ENCODE results near the gene ADGRB2. TPM values are rescaled to one million over a fixed set of nuclear protein-coding genes. Genes with fewer than 3 reads are reported as not detected.

The ADGRB2 gene
- total RNA-seq, 1 experiment from 2014 or later = 10.9 TPM

DNA sequence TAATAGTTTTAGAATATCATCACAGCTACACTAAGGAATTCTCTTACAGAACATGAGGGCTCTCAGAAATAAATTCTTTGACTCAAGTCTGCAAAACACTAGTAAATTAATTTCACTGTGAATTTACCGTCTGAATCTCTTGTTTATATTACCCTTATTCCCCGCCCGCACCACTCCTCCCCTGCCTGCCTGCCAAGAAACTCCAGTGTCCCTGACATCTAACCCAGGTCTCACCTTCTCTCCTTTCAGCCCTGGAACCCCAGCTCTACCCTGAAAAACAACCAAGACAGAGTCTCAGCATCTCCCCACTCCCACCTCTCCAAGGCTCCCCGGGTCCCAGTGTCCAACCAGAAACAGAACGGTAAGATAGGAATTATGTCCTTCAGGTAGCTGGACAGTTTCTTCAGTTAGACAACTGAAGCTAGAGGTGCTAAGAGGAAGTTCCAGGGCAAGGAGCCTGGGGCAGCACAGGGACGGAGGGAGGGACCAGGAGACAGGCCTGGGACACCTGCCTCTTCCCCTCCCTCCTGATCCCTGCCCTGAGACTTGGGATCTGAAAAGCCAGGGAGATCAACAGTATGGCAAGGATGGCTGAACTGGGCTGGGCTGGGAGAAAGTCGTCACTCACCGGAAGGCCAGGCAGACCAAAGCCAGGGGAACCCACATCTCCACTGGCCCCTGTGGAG, 75.8 kb downstream of the ADGRB2 start:
- no peaks in the 10 kb centered on the region for H3K79me1 ChIP-seq (ENCODE audit: insufficient read depth, low read depth, low read length, poor library complexity, severe bottlenecking)
- H3K4me3 Mint-ChIP-seq = no peak overlapping the region

More for the DNA sequence above, 75.8 kb downstream of the ADGRB2 start:
- Histone ChIP-seq H3K9me3 (ENCODE audit: control insufficient read depth, low read depth, low read length) (no peaks in the 10 kb centered on the region), H2AK5ac (ENCODE audit: insufficient read length, low read length) (no peak overlapping the region), H3K79me2 (ENCODE audit: insufficient read depth, low read length) (no peaks in the 10 kb centered on the region), H3K27ac (ENCODE audit: insufficient read length, low read depth, low read length) (no peak overlapping the region), H3K14ac (ENCODE audit: insufficient read depth, low read length) (no peak overlapping the region), H3K9ac (ENCODE audit: extremely low read depth, insufficient read length, low read length) (no peak overlapping the region), H4K20me1 (ENCODE audit: control insufficient read depth, insufficient read depth, insufficient read length) (peaks cover 2% of the 10 kb centered on the region), H3K56ac (ENCODE audit: insufficient read length, low read depth, low read length) (no peak overlapping the region), H4K91ac (ENCODE audit: insufficient read length, low read depth, low read length) (no peak overlapping the region), H2BK15ac (ENCODE audit: low read depth, low read length) (no peak overlapping the region), H3K27me3 (ENCODE audit: insufficient read depth, low read length) (no peaks in the 10 kb centered on the region), H3K23ac (ENCODE audit: insufficient read length, low read depth, low read length) (no peak overlapping the region), H2BK5ac (ENCODE audit: insufficient read length, low read length) (no peak overlapping the region), H3K18ac (ENCODE audit: insufficient read length, low read depth, low read length) (no peak overlapping the region), H3K23me2 (ENCODE audit: insufficient read length, low read depth, low read length, poor library complexity, severe bottlenecking) (no peaks in the 10 kb centered on the region), H2BK12ac (ENCODE audit: insufficient read length, low read depth, low read length) (no peak overlapping the region), H2AFZ (ENCODE audit: low read length) (no peak overlapping the region), H4K8ac (replicated peaks; ENCODE audit: insufficient read length, low read depth, low read length) (no peak overlapping the region), H4K5ac (ENCODE audit: insufficient read length, low read depth, low read length) (no peak overlapping the region), H3K4me2 (ENCODE audit: insufficient read depth, insufficient read length, low read length) (no peak overlapping the region), H3T11ph (ENCODE audit: low read length) (no peak overlapping the region), H2BK120ac (ENCODE audit: low read depth, low read length, poor library complexity, severe bottlenecking) (no peak overlapping the region), H3K4me1 (ENCODE audit: insufficient read depth, low read length) (no peaks in the 10 kb centered on the region), H3K4ac (ENCODE audit: low read depth, low read length) (no peak overlapping the region), H2BK20ac (ENCODE audit: low read depth, low read length, poor library complexity, severe bottlenecking) (no peak overlapping the region)
- TF ChIP-seq, protein P1, sequence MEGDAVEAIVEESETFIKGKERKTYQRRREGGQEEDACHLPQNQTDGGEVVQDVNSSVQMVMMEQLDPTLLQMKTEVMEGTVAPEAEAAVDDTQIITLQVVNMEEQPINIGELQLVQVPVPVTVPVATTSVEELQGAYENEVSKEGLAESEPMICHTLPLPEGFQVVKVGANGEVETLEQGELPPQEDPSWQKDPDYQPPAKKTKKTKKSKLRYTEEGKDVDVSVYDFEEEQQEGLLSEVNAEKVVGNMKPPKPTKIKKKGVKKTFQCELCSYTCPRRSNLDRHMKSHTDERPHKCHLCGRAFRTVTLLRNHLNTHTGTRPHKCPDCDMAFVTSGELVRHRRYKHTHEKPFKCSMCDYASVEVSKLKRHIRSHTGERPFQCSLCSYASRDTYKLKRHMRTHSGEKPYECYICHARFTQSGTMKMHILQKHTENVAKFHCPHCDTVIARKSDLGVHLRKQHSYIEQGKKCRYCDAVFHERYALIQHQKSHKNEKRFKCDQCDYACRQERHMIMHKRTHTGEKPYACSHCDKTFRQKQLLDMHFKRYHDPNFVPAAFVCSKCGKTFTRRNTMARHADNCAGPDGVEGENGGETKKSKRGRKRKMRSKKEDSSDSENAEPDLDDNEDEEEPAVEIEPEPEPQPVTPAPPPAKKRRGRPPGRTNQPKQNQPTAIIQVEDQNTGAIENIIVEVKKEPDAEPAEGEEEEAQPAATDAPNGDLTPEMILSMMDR (conservative IDR thresholded peaks at IDR 0.05) = no peak
- no peak for DNase-seq
- peaks cover 12 to 14% of the 10 kb centered on the region in 2 experiments for H3K4me1 Mint-ChIP-seq
- no CpG with 5 or more reads among the region's 8 CpGs for WGBS (ENCODE audit: extremely low coverage, insufficient read length, low lambda C conversion rate)
- peak overlapping the region; percentile 29 to 49 (median 38); a peak in 4 of 7 replicates for H3K27ac Mint-ChIP-seq
- H3K9me3 Mint-ChIP-seq = no peaks in the 10 kb centered on the region
- no peaks in the 10 kb centered on the region for H3K27me3 Mint-ChIP-seq (ENCODE audit: low read depth)
- H3K36me3 Mint-ChIP-seq (ENCODE audit: insufficient read depth in 1 of 3, low read depth in 3 of 3) = no peaks in the 10 kb centered on the region
